Endothelial cell of umbilical vein (primary cell): ENCODE data around the gene TRAF7. TPM values are rescaled to one million over a fixed set of nuclear protein-coding genes. Genes with fewer than 3 reads are reported as not detected.

Source experiments
- BruUV-seq: library from RNA; stranded (reverse); fragments of 400-500 nt; replicated peaks from 2 replicates; lab custom pipeline; 2021; lab: Mats Ljungman, UMichigan
- CTCF ChIA-PET: fragments of 300-600, 350-600 bp; sonication (Branson Sonifier 250); formaldehyde crosslinking; loops from one replicate; lab custom pipeline; 2021; ENCODE audit warnings: antibody characterized with exemption, inconsistent platforms; lab: Charles Lee
- POLR2A ChIA-PET: fragments of 300-600, 350-600 bp; sonication (Branson Sonifier 250); formaldehyde crosslinking; loops from one replicate; lab custom pipeline; 2021; ENCODE audit warnings: antibody characterized with exemption, inconsistent platforms; lab: Charles Lee
- DNase-seq: peaks from one replicate; pipeline ENCODE4 v3.0.0-alpha.2; 2011; ENCODE audit warnings: low read depth, low spot score
- FAIRE-seq: peaks from 2 replicates; lab custom pipeline; 2011; peaks lifted over from hg19 to GRCh38; lab: Jason Lieb, UNC
- H2AFZ ChIP-seq: 2 replicates; pipeline ENCODE4 v1.6.0; 2012; ENCODE audit warnings: low read depth, low read length, control low read depth, inconsistent platforms
- H3K27ac ChIP-seq: 2 replicates; pipeline ENCODE4 v1.5.1; 2011; ENCODE audit warnings: low read depth, mild to moderate bottlenecking, control low read depth, low read length, moderate library complexity; ENCODE audit not compliant: insufficient read depth
- H3K27me3 ChIP-seq, 2 experiments: 2 replicates each; pipeline versions ENCODE4 v1.6.0 to v1.6.1; 2011; ENCODE audit warnings: low read length in 2 of 2, mixed read lengths in 1 of 2; ENCODE audit not compliant: control insufficient read depth in 2 of 2, insufficient read depth in 2 of 2
- H3K36me3 ChIP-seq, 2 experiments: 2 replicates in 1 of 2; 3 replicates in 1 of 2; pipeline ENCODE4 v1.5.1; 2011; ENCODE audit warnings: low read length in 2 of 2, mild to moderate bottlenecking in 1 of 2, moderate library complexity in 1 of 2; ENCODE audit not compliant: control insufficient read depth in 2 of 2, insufficient read depth in 2 of 2; ENCODE audit errors: extremely low read depth in 1 of 2
- H3K4me1 ChIP-seq: 3 replicates; pipeline ENCODE4 v1.5.1; 2011; ENCODE audit warnings: mild to moderate bottlenecking, low read length; ENCODE audit not compliant: control insufficient read depth, insufficient read depth; ENCODE audit errors: extremely low read depth
- H3K4me2 ChIP-seq: 2 replicates; pipeline ENCODE4 v1.6.1; 2011; ENCODE audit warnings: low read length, control low read depth, mixed read lengths; ENCODE audit not compliant: insufficient read depth
- H3K4me3 ChIP-seq, 3 experiments: fragments of 200-600 bp in 1 of 3; sonication (generic), shearing (Covaris generic) in 1 of 3; replicated peaks in 1 of 3; 2 replicates each; pipeline ENCODE4 v1.5.1; 2011 to 2016; ENCODE audit warnings: control low read depth in 3 of 3, low read length in 3 of 3, mild to moderate bottlenecking in 2 of 3, inconsistent platforms in 1 of 3, low read depth in 1 of 3, moderate library complexity in 1 of 3; ENCODE audit not compliant: insufficient read depth in 1 of 3
- H3K79me2 ChIP-seq: 2 replicates; pipeline ENCODE4 v1.6.0; 2012; ENCODE audit warnings: low read length, inconsistent platforms; ENCODE audit not compliant: control insufficient read depth, insufficient read depth
- H3K9ac ChIP-seq: replicated peaks from 2 replicates; pipeline ENCODE3; 2011; ENCODE audit warnings: low read length, control low read depth; ENCODE audit not compliant: insufficient read depth; ENCODE audit errors: extremely low read depth
- H3K9me1 ChIP-seq: replicated peaks from 3 replicates; pipeline ENCODE4 v1.6.0; 2011; ENCODE audit warnings: mild to moderate bottlenecking, low read length; ENCODE audit not compliant: control insufficient read depth, insufficient read depth; ENCODE audit errors: extremely low read depth
- H3K9me3 ChIP-seq: replicated peaks from 2 replicates; pipeline ENCODE4 v1.5.1; 2012; ENCODE audit warnings: low read length, inconsistent platforms; ENCODE audit not compliant: control insufficient read depth, insufficient read depth
- H4K20me1 ChIP-seq: replicated peaks from 2 replicates; pipeline ENCODE3; 2011; ENCODE audit warnings: mild to moderate bottlenecking, low read length; ENCODE audit not compliant: control insufficient read depth, insufficient read depth; ENCODE audit errors: extremely low read depth
- CTCF ChIP-seq, 2 donors: IDR thresholded peaks; 1 replicate in 1 of 2; 2 replicates in 1 of 2; pipeline ENCODE4 v1.5.1; 2011; ENCODE audit warnings: low read length in 2 of 2, mild to moderate bottlenecking in 2 of 2, moderate library complexity in 2 of 2, control low read depth in 1 of 2, inconsistent platforms in 1 of 2, low read depth in 1 of 2; ENCODE audit not compliant: insufficient read depth in 1 of 2; ENCODE audit errors: extremely low read depth in 1 of 2
- EZH2 ChIP-seq: IDR thresholded peaks from 2 replicates; pipeline ENCODE4 v1.6.1; 2012; ENCODE audit warnings: borderline replicate concordance, low read depth, mild to moderate bottlenecking, moderate library complexity, low read length, inconsistent platforms; ENCODE audit not compliant: severe bottlenecking
- FOS ChIP-seq: IDR thresholded peaks from 2 replicates; pipeline ENCODE4 v1.6.1; 2011; ENCODE audit warnings: mild to moderate bottlenecking, low read length, moderate library complexity, borderline replicate concordance; ENCODE audit not compliant: insufficient read depth
- MAX ChIP-seq: IDR thresholded peaks from 2 replicates; pipeline ENCODE4 v1.6.1; 2011; ENCODE audit not compliant: insufficient read depth, insufficient read length
- MYC ChIP-seq: IDR thresholded peaks from one replicate; pipeline ENCODE4 v1.6.1; 2011; ENCODE audit warnings: mild to moderate bottlenecking, low read depth, low read length
- POLR2A ChIP-seq: IDR thresholded peaks from 2 replicates; pipeline ENCODE4 v1.6.1; 2012; ENCODE audit warnings: low read depth, mild to moderate bottlenecking, control low read depth, low read length
- POLR2AphosphoS5 ChIP-seq: IDR thresholded peaks from 2 replicates; pipeline ENCODE4 v1.6.1; 2012; ENCODE audit warnings: low read depth, mild to moderate bottlenecking, control low read depth, low read length, moderate library complexity; ENCODE audit not compliant: insufficient read depth
- dilution Hi-C: fragments of 300-500 bp; cut with MboI; formaldehyde crosslinking; loops from one replicate; pipeline ENCODE4 v1.15.0; 2019; ENCODE audit warnings: low sequenced_read_pairs; ENCODE audit not compliant: extremely low pct_ligation_motif_present
- intact Hi-C: fragments of 100-400 bp; cut with micrococcal nuclease; formaldehyde crosslinking; loops from one replicate; pipeline ENCODE4 v1.10.0; 2022
- polyA plus RNA-seq, 4 experiments: library from polyadenylated mRNA; depleted of rRNA in 3 of 4; stranded (reverse) in 3 of 4; unstranded in 1 of 4; fragments of >200 nt; gene quantifications; 2 replicates each; pipeline versions ENCODE4 v1.2.1 to v1.2.3, GENCODE V29; 2011 to 2012; ENCODE audit warnings: missing spikeins in 1 of 4
- total RNA-seq: library from RNA; stranded (reverse); gene quantifications from 2 replicates; pipeline ENCODE4 v1.2.3, GENCODE V29; 2021

TRAF7 gene
- total and polyA plus RNA-seq, 2 donors (not counting 3 experiments of a cell fraction or from before 2014, with no cell fraction given) = 141 to 175 TPM

- CTCF ChIA-PET = no interaction called here
- no peak overlapping the region for H3K9ac ChIP-seq
- intact Hi-C loops = no loop called here
- H3K9me1 ChIP-seq = no peaks in the 10 kb centered on the region
- H4K20me1 ChIP-seq = no peaks in the 10 kb centered on the region
- H2AFZ ChIP-seq = no peak overlapping the region
- BruUV-seq = no TSS peak
- H3K9me3 ChIP-seq = no peaks in the 10 kb centered on the region
- no peak overlapping the region for H3K27ac ChIP-seq
- no peak overlapping the region for H3K4me2 ChIP-seq
- TF ChIP-seq MAX = no peak
- peaks cover 13% of the 10 kb centered on the region for H3K4me1 ChIP-seq
- H3K36me3 ChIP-seq = peaks cover 23 to 46% of the 10 kb centered on the region in 2 experiments
- POLR2A ChIA-PET = no interaction called here
- FAIRE-seq (no peak), DNase-seq (no peak)
- no peak overlapping the region for H3K4me3 ChIP-seq
- peaks cover 32% of the 10 kb centered on the region for H3K79me2 ChIP-seq
- dilution Hi-C loops = no loop called here
- no peaks in the 10 kb centered on the region for H3K27me3 ChIP-seq
Measured at GRCh38 chr16:2175454-2175853, 19.9 kb downstream of the TRAF7 start.

- POLR2A ChIA-PET = no interaction called here
- dilution Hi-C loops = no loop called here
- DNase-seq = no peak
- Histone ChIP-seq H3K27me3 (no peaks in the 10 kb centered on the region), H2AFZ (no peak overlapping the region), H3K79me2 (peaks cover 26% of the 10 kb centered on the region), H3K4me2 (no peak overlapping the region), H3K9me1 (no peaks in the 10 kb centered on the region), H3K9me3 (no peaks in the 10 kb centered on the region), H3K27ac (no peak overlapping the region), H4K20me1 (no peaks in the 10 kb centered on the region), H3K4me1 (peaks cover 13% of the 10 kb centered on the region), H3K4me3 (no peak overlapping the region), H3K9ac (no peak overlapping the region), H3K36me3 (peaks cover 23 to 46% of the 10 kb centered on the region in 2 experiments)
- TF ChIP-seq POLR2AphosphoS5 = no peak
- no peak for TF ChIP-seq POLR2A
- TF ChIP-seq EZH2 = no peak
- TF ChIP-seq FOS = no peak
- no peak for TF ChIP-seq MYC
- no peak for TF ChIP-seq CTCF (IDR thresholded peaks at IDR 0.05; ENCODE audit: extremely low read depth in 1 of 2, insufficient read depth in 1 of 2, low read depth in 1 of 2, low read length in 2 of 2)
- intact Hi-C loops = no loop called here
- CTCF ChIA-PET = no interaction called here
- no peak for FAIRE-seq
- no TSS peak for BruUV-seq
Measured at GRCh38 chr16:2176047-2176446, 20.5 kb downstream of the TRAF7 start.
